Nucleus accumbens (tissue), 56 donors: ENCODE results near the gene POLR3A.

Experiments used
- DNase-seq, 56 donors: peaks; one replicate each; lab custom pipeline; 2025; lab: John Stamatoyannopoulos, UW

Gene POLR3A

GRCh38 chr10:77983384-77984341, 45.7 kb downstream of the POLR3A start:
- DNase-seq = peak in 4 of 56 donors; percentile 3 to 28 (median 14)

- no peak for DNase-seq
Observed at GRCh38 chr10:77981281-77981680, 48.0 kb downstream of the POLR3A start.

GRCh38 chr10:77979221-77979620, 50.1 kb downstream of the POLR3A start:
- DNase-seq = no peak

GRCh38 chr10:77978360-77978759, 51.0 kb downstream of the POLR3A start:
- no peak for DNase-seq

GRCh38 chr10:77977934-77978333, 51.4 kb downstream of the POLR3A start:
- no peak for DNase-seq

- no peak for DNase-seq
Observed at GRCh38 chr10:77977016-77977415, 52.3 kb downstream of the POLR3A start.

GRCh38 chr10:77975086-77975666, 54.1 kb downstream of the POLR3A start:
- DNase-seq = no peak

- DNase-seq = no peak
Observed at GRCh38 chr10:77974396-77975074, 54.8 kb downstream of the POLR3A start.

- no peak for DNase-seq
Observed at GRCh38 chr10:77973276-77973675, 56.0 kb downstream of the POLR3A start.

- DNase-seq = no peak
Observed at GRCh38 chr10:77972148-77972547, 57.2 kb downstream of the POLR3A start.

GRCh38 chr10:77971804-77972144, 57.5 kb downstream of the POLR3A start:
- no peak for DNase-seq

GRCh38 chr10:77970869-77971803, 58.2 kb downstream of the POLR3A start:
- no peak for DNase-seq

- DNase-seq = no peak
Observed at GRCh38 chr10:77969114-77969513, 60.2 kb downstream of the POLR3A start.

- DNase-seq = peak in 1 of 56 donors; percentile 12
Observed at GRCh38 chr10:77967611-77968022, 61.7 kb downstream of the POLR3A start.

GRCh38 chr10:77965294-77965693, 64.0 kb downstream of the POLR3A start:
- DNase-seq = no peak

GRCh38 chr10:77964811-77965210, 64.5 kb downstream of the POLR3A start:
- no peak for DNase-seq

- DNase-seq = no peak
Observed at GRCh38 chr10:77963901-77964300, 65.4 kb downstream of the POLR3A start.

GRCh38 chr10:77962350-77963146, 66.8 kb downstream of the POLR3A start:
- DNase-seq = no peak

- no peak for DNase-seq
Observed at GRCh38 chr10:77961668-77962067, 67.6 kb downstream of the POLR3A start.
